Skeletal muscle satellite cell (primary cell): ENCODE measurements around the gene SMIM15. TPM values are rescaled to one million over a fixed set of nuclear protein-coding genes. Genes with fewer than 3 reads are reported as not detected.
"Not testable (repeated sequence)": the region's sequence is repeated elsewhere in the genome, so short reads cannot be mapped to it uniquely, and the experiment has no call there.

Experiments
- H3K27me3 ChIP-seq: 2 replicates; pipeline ENCODE4 v1.7.0; 2013; ENCODE audit warnings: low read length; ENCODE audit not compliant: control insufficient read depth, insufficient read depth
- H3K36me3 ChIP-seq: 2 replicates; pipeline ENCODE4 v1.7.0; 2013; ENCODE audit warnings: mild to moderate bottlenecking, control low read depth, low read length; ENCODE audit not compliant: insufficient read depth
- H3K4me1 ChIP-seq: 2 replicates; pipeline ENCODE4 v1.7.0; 2013; ENCODE audit warnings: low read length; ENCODE audit not compliant: control insufficient read depth, insufficient read depth
- H3K4me2 ChIP-seq: 2 replicates; pipeline ENCODE4 v1.7.0; 2013; ENCODE audit warnings: mild to moderate bottlenecking, low read length
- H3K4me3 ChIP-seq: 2 replicates; pipeline ENCODE4 v1.7.0; 2013; ENCODE audit warnings: low read length
- H3K9ac ChIP-seq: 2 replicates; pipeline ENCODE4 v1.7.0; 2013; ENCODE audit warnings: mild to moderate bottlenecking, low read depth, low read length, moderate library complexity
- H3K9me3 ChIP-seq: replicated peaks from 2 replicates; pipeline ENCODE4 v1.7.0; 2013; ENCODE audit warnings: mild to moderate bottlenecking, control low read depth, low read length
- total RNA-seq: library from RNA; depleted of rRNA; stranded (reverse); fragments of >200 nt; gene quantifications from 2 replicates; pipeline ENCODE4 v1.2.3, GENCODE V29; 2012; rRNA removed

SMIM15 gene
- total RNA-seq, result 45.9 and 49.9 TPM in 2 replicates

- Histone ChIP-seq H3K4me3 (peak within 1 kb of the TSS; percentile 98), H3K4me1 (peaks cover 23% of the 10 kb centered on the region), H3K27me3 (no peaks in the 10 kb centered on the region), H3K9ac (peak within 1 kb of the TSS; percentile 97), H3K4me2 (peak within 1 kb of the TSS; percentile 95), H3K36me3 (peaks cover 34% of the 10 kb centered on the region), H3K9me3 (no peaks in the 10 kb centered on the region)
These were observed at the start of gene SMIM15 for GRCh38 chr5:61162010-61162831. Gene SMIM15, minus strand, starts transcription at chr5:61162468. Its CDS starts 2,297 bp downstream, at chr5:61160171.

GRCh38 chr5:61207884-61208283, 45.6 kb upstream of the SMIM15 start:
- Histone ChIP-seq H3K4me3 (no peak overlapping the region), H3K4me1 (no peaks in the 10 kb centered on the region), H3K9ac (no peak overlapping the region), H3K9me3 (no peaks in the 10 kb centered on the region), H3K27me3 (no peaks in the 10 kb centered on the region), H3K4me2 (no peak overlapping the region), H3K36me3 (no peaks in the 10 kb centered on the region)

GRCh38 chr5:61205013-61205412, 42.7 kb upstream of the SMIM15 start:
- H3K36me3 ChIP-seq, result no peaks in the 10 kb centered on the region
- no peak overlapping the region for H3K4me2 ChIP-seq
- no peak overlapping the region for H3K4me3 ChIP-seq
- no peaks in the 10 kb centered on the region for H3K27me3 ChIP-seq
- no peaks in the 10 kb centered on the region for H3K9me3 ChIP-seq
- peaks cover 13% of the 10 kb centered on the region for H3K4me1 ChIP-seq
- H3K9ac ChIP-seq, result no peak overlapping the region

DNA sequence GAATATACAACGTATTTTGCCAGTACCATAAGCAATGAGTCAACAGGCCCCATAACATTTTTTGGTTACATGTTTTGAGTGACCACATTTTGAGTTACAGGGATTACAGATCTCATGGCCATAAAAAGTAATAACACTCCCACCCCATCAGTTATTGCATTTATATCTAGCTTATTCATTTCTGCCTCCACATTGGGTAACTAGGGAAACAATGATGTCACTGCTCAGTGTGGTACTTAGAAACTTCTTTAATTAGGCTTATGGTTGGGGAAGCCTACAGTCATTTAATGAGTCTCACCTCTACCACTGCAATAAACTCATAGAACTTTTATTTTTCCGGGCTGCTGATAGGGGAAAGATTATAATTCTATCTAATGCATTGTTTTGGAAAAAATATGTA, 39.9 kb upstream of the SMIM15 start:
- Histone ChIP-seq H3K4me2 (no peak overlapping the region), H3K4me1 (peaks cover 13% of the 10 kb centered on the region), H3K27me3 (no peaks in the 10 kb centered on the region), H3K36me3 (no peaks in the 10 kb centered on the region), H3K9me3 (no peaks in the 10 kb centered on the region), H3K9ac (peak overlapping the region; percentile 22), H3K4me3 (no peak overlapping the region)

DNA sequence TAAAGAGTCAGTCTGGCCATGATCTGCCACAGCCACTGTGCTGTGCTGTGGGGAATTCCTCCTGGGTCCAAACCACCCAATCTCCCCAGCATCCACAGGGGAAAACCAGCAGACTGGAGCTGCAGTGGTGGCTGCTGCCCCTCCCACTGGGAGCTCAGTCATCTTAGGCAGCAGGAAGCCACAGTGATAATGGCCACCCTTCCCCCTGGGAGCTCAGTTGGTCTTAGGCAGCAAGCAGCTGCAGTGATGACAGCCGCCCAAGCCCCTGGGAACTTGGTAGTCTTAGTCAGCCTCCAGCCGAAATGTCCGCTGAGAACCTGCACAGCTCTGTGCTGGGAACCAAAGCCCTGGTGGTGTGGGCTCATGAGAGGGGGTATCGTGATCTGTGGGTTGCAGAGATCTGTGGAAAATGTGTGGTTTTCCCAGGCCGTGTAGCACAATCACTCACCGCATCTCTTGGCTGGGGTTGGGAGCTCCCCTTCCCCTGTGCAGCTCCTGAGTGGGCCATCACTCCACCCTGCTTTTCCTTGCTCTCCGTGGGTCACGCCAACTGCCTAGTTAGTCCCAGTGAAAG, 38.4 kb upstream of the SMIM15 start:
- no peak overlapping the region for H3K4me2 ChIP-seq
- H3K9me3 ChIP-seq, result no peaks in the 10 kb centered on the region
- H3K27me3 ChIP-seq, result no peaks in the 10 kb centered on the region
- no peak overlapping the region for H3K9ac ChIP-seq
- H3K36me3 ChIP-seq, result no peaks in the 10 kb centered on the region
- H3K4me3 ChIP-seq, result no peak overlapping the region
- peaks cover 13% of the 10 kb centered on the region for H3K4me1 ChIP-seq

DNA sequence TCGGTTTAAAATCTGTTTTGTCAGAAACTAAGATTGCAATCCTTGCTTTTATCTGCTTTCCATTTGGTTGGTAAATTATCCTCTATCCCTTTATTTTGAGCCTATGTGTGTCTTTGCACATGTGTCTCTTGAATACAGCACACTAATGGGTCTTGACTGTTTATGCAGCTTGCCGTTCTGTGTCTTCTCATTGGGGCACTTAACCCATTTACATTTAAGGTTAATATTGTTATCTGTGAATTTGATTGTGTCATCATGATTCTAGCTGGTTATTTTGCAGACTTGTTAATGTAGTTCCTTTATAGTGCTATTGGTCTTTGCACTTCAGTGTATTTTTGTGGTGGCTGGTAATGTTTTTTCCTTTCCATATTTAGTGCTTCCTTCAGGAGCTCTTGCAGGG, 36.3 kb upstream of the SMIM15 start:
- peaks cover 13% of the 10 kb centered on the region for H3K4me1 ChIP-seq
- no peak overlapping the region for H3K4me2 ChIP-seq
- no peaks in the 10 kb centered on the region for H3K36me3 ChIP-seq
- H3K4me3 ChIP-seq, result no peak overlapping the region
- H3K27me3 ChIP-seq, result no peaks in the 10 kb centered on the region
- no peaks in the 10 kb centered on the region for H3K9me3 ChIP-seq
- H3K9ac ChIP-seq, result no peak overlapping the region

GRCh38 chr5:61187826-61188225, 25.6 kb upstream of the SMIM15 start:
- not testable (repeated sequence) for H3K4me1 ChIP-seq, H3K4me2 ChIP-seq, H3K9me3 ChIP-seq, H3K27me3 ChIP-seq, H3K4me3 ChIP-seq, H3K36me3 ChIP-seq, H3K9ac ChIP-seq

- not testable (repeated sequence) for H3K4me2 ChIP-seq, H3K9ac ChIP-seq, H3K27me3 ChIP-seq, H3K36me3 ChIP-seq, H3K4me1 ChIP-seq, H3K9me3 ChIP-seq, H3K4me3 ChIP-seq
These were observed 25.1 kb upstream of the SMIM15 start for GRCh38 chr5:61187352-61187751.

DNA sequence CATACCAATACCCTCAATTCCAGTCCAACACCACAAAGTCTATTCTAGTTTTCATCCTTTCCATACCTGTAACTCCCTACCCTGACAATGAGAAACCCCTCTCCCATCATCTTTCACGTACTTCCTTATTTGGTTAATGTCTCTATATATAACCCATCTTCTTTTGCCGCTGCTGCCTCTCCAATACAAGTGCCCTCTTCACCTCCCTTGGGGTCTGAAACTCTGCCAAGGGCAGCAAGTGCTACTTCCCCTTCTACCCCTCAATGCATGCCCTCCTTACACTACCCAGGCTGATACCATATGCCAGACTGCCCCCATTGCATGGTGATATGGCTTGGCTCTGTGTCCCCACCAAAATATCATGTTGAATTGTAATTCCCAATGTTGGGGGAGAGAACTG, 24.4 kb upstream of the SMIM15 start:
- H3K4me1 ChIP-seq, result no peaks in the 10 kb centered on the region
- H3K36me3 ChIP-seq, result no peaks in the 10 kb centered on the region
- no peak overlapping the region for H3K4me3 ChIP-seq
- H3K9ac ChIP-seq, result no peak overlapping the region
- no peaks in the 10 kb centered on the region for H3K27me3 ChIP-seq
- H3K4me2 ChIP-seq, result no peak overlapping the region
- no peaks in the 10 kb centered on the region for H3K9me3 ChIP-seq

GRCh38 chr5:61184708-61185107, 22.4 kb upstream of the SMIM15 start:
- Histone ChIP-seq H3K27me3 (no peaks in the 10 kb centered on the region), H3K9ac (no peak overlapping the region), H3K4me1 (no peaks in the 10 kb centered on the region), H3K9me3 (no peaks in the 10 kb centered on the region), H3K36me3 (no peaks in the 10 kb centered on the region), H3K4me3 (no peak overlapping the region), H3K4me2 (no peak overlapping the region)

DNA sequence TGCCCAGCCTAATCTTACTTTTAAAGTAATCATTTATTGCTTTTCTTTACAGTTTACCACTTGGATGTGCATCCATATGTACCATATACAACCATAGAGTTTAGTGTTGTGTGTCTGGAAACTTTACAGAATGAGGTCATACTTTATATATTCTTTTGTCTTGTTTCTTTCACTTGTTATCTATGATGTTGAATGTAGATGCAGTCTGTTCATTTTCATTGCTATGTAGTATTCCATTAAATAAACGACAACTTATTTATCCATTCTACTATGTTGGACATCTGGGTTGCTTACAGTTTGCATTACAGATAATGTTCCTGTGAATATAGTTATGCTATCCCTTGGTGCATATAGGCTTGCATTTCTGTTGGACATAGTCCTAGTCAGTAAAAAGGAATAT, 21.3 kb upstream of the SMIM15 start:
- Histone ChIP-seq H3K27me3 (no peaks in the 10 kb centered on the region), H3K4me2 (no peak overlapping the region), H3K36me3 (no peaks in the 10 kb centered on the region), H3K4me1 (no peaks in the 10 kb centered on the region), H3K4me3 (no peak overlapping the region), H3K9me3 (no peaks in the 10 kb centered on the region), H3K9ac (no peak overlapping the region)

- H3K4me2 ChIP-seq, result no peak overlapping the region
- no peaks in the 10 kb centered on the region for H3K27me3 ChIP-seq
- H3K4me3 ChIP-seq, result no peak overlapping the region
These were observed 20.2 kb upstream of the SMIM15 start for GRCh38 chr5:61182449-61182848.

More at GRCh38 chr5:61182449-61182848, 20.2 kb upstream of the SMIM15 start:
- Histone ChIP-seq H3K9ac (no peak overlapping the region), H3K4me1 (no peaks in the 10 kb centered on the region), H3K9me3 (no peaks in the 10 kb centered on the region), H3K36me3 (no peaks in the 10 kb centered on the region)
